ENCODE measurements around the gene B4GALT7. TPM values are rescaled to one million over a fixed set of nuclear protein-coding genes. Genes with fewer than 3 reads are reported as not detected.

Gene B4GALT7
- total RNA-seq, 3 donors from 2014 or later: 21.4 to 27.5 (median 22.6) TPM

GRCh38 chr5:177609076-177610059 lies 9.4 kb downstream of the B4GALT7 start:
- H3K27ac ChIP-seq: no peak overlapping the region
- H3K4me1 ChIP-seq: no peaks in the 10 kb centered on the region
- TF ChIP-seq, protein P1, sequence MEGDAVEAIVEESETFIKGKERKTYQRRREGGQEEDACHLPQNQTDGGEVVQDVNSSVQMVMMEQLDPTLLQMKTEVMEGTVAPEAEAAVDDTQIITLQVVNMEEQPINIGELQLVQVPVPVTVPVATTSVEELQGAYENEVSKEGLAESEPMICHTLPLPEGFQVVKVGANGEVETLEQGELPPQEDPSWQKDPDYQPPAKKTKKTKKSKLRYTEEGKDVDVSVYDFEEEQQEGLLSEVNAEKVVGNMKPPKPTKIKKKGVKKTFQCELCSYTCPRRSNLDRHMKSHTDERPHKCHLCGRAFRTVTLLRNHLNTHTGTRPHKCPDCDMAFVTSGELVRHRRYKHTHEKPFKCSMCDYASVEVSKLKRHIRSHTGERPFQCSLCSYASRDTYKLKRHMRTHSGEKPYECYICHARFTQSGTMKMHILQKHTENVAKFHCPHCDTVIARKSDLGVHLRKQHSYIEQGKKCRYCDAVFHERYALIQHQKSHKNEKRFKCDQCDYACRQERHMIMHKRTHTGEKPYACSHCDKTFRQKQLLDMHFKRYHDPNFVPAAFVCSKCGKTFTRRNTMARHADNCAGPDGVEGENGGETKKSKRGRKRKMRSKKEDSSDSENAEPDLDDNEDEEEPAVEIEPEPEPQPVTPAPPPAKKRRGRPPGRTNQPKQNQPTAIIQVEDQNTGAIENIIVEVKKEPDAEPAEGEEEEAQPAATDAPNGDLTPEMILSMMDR (IDR thresholded peaks at IDR 0.05): no peak
- no peak for TF ChIP-seq POLR2A (IDR thresholded peaks at IDR 0.05)
- no peak for TF ChIP-seq POLR2AphosphoS5 (IDR thresholded peaks at IDR 0.05)
- H3K27me3 ChIP-seq: no peaks in the 10 kb centered on the region
- intact Hi-C loops (cut with DNase I; ENCODE audit: low total_unique reads): no loop called here
- DNase-seq (ENCODE audit: low spot score in 2 of 2): no peak
- no peaks in the 10 kb centered on the region for H3K9me3 ChIP-seq
- no peak overlapping the region for H3K4me3 ChIP-seq
- no peaks in the 10 kb centered on the region for H3K36me3 ChIP-seq

DNA sequence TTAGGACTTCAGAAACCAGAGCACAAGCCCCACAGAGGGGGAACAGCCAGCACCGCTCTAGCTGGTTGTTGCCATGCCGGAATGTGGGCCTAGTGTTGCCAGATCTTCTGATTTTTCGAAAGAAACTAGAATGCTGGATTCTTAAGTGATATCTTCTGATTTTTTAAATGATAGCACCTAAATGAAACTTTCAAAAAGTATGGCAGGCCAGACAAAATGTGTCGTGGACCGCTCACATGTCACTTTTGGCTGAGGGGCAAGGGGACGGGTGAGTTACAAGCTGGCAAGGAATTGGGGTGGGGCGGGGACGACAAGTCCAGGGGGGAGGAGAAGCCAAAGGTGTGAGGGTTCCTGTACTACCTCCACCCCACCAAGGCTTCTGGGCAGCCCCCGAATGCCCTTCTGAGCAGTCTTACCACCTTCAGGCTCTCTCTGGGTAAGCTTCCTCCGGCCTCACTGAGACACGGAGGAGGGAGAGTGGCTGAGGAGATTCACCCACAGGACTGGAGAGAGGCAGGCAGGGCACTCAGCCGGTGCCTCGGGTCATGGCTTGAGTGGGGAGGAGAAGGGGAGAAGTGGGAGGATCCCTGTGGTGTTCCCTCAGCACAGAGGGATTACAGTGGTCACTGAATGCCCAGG lies 10.3 kb downstream of the B4GALT7 start:
- intact Hi-C loops (cut with DNase I; ENCODE audit: low total_unique reads): no loop called here
- no peaks in the 10 kb centered on the region for H3K27me3 ChIP-seq
- no peaks in the 10 kb centered on the region for H3K4me1 ChIP-seq
- H3K9me3 ChIP-seq: no peaks in the 10 kb centered on the region
- no peak for DNase-seq (ENCODE audit: low spot score in 2 of 2)
- no peaks in the 10 kb centered on the region for H3K36me3 ChIP-seq
- TF ChIP-seq, protein P1 (IDR thresholded peaks at IDR 0.05): no peak
- no peak overlapping the region for H3K4me3 ChIP-seq
- no peak overlapping the region for H3K27ac ChIP-seq

DNA sequence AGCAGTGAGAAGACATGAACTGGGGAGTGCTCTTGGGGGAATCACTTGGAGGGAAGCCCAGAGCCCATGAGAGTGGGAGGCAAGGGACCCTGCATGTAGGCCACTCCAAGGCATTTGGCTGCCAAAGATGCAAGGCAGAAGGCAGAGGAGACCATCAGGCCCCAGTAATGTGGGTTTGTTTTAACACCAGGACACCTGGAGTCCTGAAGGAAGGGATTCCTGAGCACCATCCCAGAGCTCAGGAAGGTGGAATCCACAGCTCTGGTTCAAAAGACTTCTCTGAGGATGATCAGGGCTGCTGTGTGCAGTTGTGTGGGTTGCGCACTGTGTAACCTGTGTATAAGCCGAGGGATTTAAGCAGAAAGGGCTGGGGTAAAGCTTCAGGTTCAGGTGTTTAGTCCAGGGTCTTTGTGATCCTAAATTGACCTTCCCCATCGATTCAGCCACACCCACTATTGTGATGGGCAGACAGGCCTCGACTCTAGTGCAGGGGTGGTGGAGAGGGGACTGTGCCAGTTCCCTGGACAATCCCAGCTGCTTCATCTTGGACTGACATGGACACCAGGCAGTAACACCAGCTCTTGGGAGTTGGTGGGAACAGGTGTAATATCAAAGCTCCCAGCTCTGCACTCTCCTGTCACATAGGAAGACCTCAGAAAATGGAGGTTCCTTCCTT lies 11.0 kb downstream of the B4GALT7 start:
- DNase-seq (ENCODE audit: low spot score in 2 of 2): no peak
- H3K4me3 ChIP-seq: no peak overlapping the region
- no peaks in the 10 kb centered on the region for H3K9me3 ChIP-seq
- TF ChIP-seq, protein P1 (IDR thresholded peaks at IDR 0.05): no peak
- TF ChIP-seq POLR2A (IDR thresholded peaks at IDR 0.05): no peak
- no peak for TF ChIP-seq POLR2AphosphoS5 (IDR thresholded peaks at IDR 0.05)
- no peak overlapping the region for H3K27ac ChIP-seq
- no peaks in the 10 kb centered on the region for H3K4me1 ChIP-seq
- no peaks in the 10 kb centered on the region for H3K27me3 ChIP-seq
- H3K36me3 ChIP-seq: no peaks in the 10 kb centered on the region
- intact Hi-C loops (cut with DNase I; ENCODE audit: low total_unique reads): no loop called here

DNA sequence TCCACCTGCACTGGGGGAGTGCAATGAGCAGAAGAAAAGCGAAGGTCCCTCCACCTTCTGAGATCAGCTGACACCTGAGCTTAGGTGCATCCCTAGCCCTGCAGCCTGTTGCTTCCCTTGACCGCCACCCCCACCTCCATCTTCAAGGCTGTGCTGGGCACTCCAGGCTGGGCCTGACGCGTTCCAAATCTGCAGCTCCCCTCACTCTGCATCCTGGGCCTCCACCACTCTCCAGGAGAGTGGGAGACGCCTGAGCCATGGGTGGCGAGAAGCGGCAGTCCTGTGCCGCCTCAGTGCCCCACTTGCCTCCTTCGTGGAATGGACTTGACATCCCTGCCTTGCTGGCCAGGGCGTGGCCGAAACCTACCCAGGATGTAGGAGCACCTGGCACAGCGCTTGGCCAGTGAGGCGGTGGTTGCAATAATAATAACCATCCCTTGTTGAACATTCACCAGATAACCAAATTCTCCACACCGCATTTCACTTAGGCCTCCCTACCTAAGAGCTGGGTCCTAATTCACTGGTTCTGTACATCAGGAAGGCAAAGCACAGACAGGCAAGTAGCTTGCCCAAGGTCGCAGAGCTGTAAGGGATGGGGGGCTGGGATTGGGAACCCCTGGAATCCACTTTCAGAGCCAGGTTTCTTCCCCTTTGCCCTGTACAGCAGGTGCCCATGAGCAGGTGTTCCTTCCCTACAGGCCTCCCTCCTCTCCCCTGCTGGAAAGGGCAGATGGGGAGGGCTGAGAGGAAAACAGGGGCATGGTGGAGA lies 11.7 kb downstream of the B4GALT7 start:
- Histone ChIP-seq H3K4me1 (no peaks in the 10 kb centered on the region), H3K4me3 (no peak overlapping the region), H3K27me3 (no peaks in the 10 kb centered on the region), H3K36me3 (no peaks in the 10 kb centered on the region), H3K9me3 (no peaks in the 10 kb centered on the region), H3K27ac (no peak overlapping the region)
- intact Hi-C loops (cut with DNase I; ENCODE audit: low total_unique reads): no loop called here
- DNase-seq (ENCODE audit: low spot score in 2 of 2): no peak
- TF ChIP-seq POLR2AphosphoS5 (IDR thresholded peaks at IDR 0.05) (no peak), POLR2A (IDR thresholded peaks at IDR 0.05) (no peak)
- TF ChIP-seq, protein P1 (IDR thresholded peaks at IDR 0.05): no peak
